DMS 273 (cell line): ENCODE results near the gene BIK.
A peak's percentile ranks its signal among the peaks of the same experiment; 100 is the strongest.
"Not testable (repeated sequence)": the region's sequence is repeated elsewhere in the genome, so short reads cannot be mapped to it uniquely, and the experiment has no call there.

Experiments used
- DNase-seq: peaks from one replicate; lab custom pipeline; 2025; ENCODE audit not compliant: unreplicated experiment; lab: John Stamatoyannopoulos, UW

Gene BIK

DNA sequence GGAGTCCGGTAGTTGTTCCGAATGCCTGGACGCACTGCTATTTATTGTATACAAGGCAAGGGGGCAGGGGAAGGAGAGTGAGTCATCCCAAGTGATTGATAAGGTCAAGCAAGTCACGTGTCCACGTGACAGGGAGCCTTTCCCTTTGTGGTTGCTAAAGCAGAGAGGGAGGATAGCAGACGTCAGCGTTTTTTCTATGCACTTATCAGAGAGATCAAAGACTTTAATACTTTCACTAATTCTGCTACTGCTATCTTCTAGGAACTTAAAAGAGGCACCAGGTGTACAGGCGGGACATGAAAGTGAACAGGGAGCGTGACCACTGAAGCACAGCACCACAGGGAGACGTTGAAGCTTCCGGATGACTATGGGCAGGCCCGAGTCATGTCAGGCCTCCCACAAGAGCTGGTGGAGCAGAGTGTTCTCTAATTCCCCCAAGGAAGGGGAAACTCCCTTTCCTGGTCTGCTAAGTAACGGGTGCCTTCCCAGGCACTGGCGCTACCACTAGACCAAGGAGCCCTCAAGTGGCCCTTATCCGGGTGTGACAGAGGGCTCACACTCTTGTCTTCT lies 6.4 kb upstream of the BIK start:
- not testable (repeated sequence) for DNase-seq

DNA sequence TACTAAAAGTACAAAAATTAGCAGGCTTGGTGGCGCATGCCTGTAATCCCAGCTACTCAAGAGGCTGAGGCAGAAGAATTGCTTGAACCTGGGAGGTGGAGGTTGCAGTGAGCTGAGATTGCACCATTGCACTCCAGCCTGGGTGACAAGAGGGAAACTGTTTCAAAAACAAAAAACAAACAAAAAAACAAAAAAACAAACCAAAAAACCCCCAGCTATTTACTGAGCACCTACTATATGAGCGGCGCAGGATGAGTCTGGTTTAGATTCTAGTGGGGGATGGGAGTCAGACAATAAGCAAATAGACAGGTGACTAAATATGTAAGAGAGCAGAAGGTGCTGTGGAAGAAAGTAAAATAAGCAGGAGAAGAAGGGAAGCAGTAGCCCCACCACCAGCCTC lies 5.6 kb upstream of the BIK start:
- not testable (repeated sequence) for DNase-seq

DNA sequence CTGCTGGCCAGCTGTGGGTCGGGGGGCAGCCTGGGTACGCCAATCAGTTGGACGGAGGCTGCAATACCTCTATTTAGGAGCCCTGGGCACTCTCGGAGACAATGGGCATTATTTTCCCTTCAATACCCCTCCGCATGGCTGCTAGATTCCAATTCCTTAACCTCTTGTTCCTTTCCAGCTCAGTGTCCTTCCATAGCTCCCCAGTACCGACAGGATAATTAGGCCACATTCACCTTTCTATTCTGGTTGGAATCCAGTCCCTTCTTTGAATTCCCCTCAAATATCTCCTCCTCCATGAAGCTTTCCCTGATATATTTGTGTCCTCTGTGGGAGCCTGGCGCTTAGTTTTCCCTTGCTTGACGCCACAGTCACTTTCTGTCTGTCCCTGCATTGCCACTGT lies 4.2 kb upstream of the BIK start:
- DNase-seq, result no peak

DNA sequence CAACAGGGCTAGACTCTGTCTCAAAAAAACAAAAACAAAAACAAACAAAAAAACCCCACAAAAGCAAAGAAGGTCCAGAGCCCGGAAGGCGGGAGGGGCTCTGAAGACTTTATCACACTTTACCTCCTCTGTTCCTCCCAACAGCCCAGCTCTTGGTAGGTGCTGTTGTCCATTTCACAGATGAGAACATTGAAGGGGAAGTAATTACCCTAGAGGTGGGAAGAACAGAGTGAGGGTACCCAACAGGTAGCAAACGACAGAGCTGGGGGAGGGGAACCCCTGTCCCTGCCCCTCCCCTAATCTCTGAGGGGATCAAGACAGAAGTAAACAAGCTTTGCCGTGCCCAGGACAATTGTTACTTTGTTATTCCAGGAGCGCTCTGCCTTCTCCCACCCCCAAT lies 1.0 kb upstream of the BIK start:
- DNase-seq, result no peak

DNA sequence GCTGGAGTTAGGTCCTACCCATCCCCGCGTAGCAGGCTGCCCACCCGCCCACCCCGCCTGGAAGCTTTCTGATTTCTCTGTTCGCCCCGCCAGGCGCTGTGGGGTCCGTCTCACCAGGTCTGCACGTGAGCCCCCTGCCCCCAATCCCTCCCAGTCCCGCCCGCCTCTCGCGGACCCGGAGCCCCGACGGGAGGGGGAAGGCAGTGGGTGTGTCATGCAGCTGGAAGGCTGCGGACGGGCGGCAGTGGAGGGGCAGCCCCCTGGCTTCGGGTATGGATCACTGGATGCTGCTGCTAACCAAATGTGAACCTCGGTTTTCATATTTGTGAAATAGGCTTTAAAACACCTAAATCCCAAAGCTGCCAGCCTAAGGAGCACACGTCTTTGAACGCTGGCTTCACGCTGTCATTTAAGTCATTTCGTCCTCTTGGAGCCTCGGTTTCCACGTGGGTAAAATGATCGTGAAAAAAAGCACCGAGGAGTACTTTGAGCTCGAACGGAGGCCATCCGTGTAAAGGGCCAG lies 568 bp upstream of the BIK start:
- DNase-seq, result no peak

DNA sequence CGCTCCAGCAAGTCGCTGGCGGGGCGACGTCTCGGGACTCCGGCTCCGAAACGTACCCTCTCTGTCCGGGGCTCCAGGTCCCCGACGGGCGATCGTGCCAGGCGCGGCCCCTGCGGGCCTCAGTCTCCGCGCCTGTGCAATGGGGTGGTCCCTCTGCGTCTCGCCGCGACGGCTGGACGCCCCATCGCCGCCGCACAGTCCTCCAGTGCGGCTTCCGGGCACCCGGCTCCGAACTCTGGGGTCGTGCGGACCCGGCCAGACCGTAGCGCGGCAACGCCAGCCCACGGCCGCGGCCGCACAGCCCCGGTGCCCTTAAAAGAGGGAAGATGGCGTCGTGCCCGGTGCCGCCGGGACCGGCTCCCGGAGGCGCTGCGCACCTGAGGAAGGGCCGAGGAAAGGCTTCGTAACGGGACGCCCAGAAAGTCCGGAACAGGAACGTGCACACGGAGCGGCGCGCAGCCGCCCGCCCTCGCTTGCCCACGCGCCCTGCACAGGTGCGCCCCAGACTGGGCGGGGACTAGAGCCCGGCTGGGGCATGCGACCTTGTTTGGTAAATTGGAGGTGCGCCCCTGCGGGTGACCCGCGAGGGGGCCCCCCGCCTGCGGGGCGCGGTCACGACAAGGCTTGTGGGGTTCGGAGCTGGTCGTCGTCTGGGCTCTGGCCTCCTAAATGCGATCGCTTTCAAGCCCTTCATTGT lies 525 bp downstream of the BIK start:
- peak; percentile 33 for DNase-seq

DNA sequence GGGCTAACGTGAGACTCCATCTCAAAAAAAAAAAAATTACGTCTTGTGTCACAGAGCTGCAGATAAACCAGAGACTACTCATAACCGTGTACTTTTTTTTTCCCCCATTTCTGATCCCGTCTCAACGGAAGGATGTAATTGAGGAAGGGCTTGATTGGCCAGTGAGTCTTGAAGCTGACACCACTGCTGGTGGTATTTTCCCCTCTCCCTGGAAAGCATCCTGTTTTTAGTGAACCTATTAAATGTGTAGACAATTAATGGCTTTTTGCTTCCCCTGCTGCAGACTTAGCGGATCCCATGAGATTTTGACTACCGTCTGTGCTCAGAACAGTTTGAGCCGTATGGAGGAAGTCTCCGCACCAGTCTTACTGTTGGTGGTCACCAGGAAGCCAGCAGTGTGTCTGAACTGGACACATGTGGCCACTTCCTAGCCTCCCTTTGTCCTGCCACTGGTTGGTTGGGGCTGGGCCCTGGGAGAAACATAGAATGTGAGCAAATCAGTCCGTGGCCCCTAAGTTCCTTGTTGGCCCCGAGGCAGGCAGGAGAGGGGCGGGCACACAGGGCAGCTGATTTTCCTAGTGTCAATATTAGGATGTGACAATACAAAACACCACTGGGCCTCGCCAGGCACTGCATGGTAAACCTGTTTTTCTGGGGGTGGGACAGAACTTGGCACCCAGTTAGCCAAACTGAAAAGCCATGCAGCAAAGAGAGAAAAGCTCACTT lies 3.1 kb downstream of the BIK start:
- DNase-seq, result no peak

DNA sequence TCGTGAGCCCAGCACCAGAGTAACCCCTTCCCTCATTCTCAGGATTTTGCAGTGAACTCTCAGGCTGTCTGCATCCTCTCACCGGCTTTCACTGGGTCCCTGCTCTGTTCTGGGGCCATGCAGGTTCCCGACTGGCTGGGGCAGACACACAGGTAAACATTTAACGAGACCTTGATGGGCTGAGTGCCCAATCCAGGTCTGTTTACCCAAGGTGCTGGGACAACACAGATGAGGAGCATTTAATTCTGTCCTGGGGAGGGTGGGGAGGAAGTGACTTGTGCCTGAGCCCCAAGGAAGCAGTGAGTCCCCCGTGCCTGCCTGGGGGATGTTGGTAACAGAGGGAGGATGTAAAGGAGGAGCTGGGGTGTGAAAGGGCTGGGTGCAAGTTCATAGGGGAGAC lies 4.4 kb downstream of the BIK start:
- DNase-seq, result no peak

DNA sequence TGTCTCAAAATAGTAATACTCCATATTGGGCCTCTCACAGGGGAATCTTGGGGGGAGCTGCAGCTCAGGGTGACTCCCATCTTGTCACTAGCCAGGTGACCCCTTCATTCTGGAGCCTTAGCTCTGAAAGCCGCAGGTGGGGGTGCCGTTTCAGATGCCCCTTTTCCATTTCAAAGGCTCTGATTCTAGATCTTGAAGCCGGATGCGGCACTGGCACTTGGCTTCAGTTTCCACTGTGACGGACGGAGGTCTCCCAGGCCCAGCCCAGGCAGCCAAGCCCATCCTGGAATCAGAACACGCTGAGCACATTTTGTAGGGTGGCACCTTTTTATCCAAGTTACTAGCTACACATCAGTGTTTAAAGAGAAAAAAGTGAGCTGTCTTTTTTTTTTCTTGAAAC lies 6.4 kb downstream of the BIK start:
- DNase-seq, result no peak

DNA sequence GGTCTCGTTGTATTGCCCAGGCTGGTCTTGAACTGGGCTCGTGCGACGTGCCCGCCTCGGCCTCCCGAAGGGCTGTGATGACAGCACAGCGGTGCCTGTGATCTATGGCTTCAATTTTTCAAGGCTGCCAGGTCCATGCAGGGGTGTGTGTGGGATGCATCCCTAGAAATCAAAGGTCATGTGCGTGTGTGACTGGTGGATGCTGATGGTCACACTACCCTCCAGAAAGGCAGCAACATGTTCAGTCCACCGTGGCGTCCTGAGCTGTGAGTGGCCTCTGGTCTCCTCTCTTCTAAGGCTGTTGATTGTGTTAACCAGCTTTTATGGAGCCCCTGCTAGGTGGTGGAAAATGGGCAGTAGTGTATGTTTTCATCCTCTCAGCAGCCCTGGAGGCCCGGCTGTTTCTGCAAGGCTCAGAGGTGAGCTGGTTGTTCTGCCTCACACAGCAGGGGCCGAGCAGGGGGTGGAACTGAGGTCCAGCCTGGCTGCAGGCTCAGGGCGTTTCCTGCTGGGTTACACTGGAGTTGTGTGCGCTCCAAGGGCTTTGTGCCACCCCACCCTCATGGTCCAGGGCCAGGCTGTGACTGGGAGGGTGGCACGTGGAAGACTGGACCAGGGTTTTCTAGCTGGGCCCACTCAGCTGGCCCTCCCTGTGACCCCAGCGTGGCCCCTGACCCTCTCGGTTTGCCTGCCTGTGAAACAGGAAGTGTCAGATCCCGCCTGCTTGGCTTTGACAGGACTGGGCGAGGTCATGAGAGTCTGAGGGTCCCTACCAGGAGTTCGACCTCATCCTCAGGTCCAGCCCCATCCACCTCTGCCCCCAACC lies 7.7 kb downstream of the BIK start:
- no peak for DNase-seq

DNA sequence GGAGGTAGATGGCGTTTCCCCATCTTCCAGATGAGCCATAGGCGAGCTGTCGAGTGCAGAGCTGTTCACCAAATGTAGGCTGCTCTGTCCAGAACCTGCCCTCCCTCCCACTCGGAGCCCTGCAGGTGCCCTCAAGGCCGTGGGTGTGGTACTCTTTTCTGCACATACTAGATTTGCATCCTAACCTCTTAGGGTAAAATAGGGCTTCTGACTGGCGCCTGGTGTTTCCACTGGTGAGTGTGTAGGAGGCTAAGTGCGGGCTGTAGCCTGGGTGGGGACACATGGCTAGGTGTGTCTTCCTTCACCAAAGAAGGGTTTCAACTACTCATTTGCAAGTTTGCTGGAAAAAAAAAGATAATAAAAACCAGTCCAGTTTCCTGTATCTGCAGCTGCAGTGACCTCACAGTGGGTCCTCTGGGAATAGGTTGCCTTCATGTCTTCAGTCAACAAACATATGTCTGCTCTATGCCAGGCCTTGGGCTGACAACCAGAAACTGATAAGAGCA lies 8.5 kb downstream of the BIK start:
- DNase-seq, result no peak

DNA sequence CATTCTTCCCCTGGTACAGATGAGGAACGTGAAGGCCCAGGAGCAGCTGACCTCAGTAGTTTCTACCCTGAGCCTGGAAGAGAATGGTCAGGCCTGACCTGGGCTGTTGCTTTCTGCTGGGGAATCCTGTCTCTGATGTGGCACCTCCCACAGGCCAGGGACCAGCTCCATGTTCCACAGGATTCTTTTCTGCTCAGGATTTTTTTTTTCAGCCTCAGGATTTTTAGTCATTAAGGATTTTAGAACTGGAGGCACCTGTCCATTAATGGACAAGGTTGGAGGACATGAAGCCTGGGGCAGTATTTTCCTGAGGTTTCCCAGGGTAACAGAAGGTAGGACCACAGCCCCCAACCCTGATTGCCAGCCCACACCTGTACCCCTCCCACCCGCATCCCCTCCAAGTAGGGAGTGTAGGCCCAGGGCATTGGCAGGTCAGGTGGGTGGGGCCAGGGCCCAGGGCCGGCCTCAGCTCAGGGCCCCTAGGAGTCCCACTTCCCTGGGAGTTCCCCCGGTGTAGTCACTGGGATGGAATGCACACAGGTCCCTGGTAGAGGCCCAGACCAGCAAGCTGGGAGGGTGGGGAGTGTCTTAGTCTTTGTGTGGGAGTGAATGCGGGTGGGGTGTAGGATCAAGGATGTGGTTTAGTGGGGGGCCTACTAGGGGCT lies 16.1 kb downstream of the BIK start:
- no peak for DNase-seq

DNA sequence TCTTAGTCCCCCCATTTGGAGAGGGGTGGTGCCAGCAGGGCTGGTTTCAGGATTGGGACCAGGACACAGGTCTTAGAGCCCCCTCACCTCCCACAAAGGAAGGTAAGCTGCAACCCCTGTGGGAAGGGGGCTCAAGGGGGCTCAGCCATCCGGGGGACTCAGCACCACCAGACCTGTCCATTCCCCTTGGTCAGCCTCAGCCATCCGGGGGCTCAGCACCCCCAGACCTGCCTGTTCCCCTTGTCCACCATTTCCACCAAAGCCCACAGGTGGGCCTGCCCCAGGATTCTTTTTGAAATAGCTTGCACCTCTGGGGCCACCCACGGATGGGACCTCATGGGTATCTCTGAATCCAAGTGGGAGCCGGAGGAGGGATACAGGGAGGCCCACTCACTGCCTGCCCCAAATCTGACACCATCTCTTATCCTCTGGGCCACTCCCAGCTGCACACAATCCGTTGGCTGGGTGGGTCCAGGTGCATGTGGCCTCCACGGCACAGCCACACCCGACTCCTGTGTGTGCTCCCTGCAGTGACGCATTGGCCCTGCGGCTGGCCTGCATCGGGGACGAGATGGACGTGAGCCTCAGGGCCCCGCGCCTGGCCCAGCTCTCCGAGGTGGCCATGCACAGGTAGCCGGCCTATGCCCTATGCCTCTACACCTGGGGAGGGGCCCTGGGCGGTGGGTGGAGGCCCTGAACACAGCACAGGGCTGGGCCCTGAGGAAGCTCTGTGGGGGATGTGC lies 16.8 kb downstream of the BIK start:
- no peak for DNase-seq

DNA sequence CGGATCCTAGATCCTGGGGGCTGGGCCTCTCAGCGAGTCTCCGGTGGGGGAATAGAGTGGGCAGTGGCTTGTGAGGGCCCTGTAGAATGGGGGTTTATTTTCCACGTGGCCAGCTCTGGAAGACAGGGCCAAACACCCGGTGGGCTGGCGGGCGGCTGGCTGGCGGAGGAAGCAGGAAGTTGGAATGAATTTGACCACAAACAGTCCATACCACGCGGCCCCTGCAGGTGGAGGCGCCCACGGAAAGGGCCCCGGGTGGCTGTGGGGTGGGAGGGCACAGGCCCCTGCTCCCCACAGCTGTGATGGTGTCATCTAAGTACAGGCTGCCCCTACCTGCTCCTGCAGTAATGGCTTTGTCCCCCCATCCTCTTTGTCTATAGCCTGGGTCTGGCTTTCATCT lies 17.6 kb downstream of the BIK start:
- DNase-seq, result no peak

DNA sequence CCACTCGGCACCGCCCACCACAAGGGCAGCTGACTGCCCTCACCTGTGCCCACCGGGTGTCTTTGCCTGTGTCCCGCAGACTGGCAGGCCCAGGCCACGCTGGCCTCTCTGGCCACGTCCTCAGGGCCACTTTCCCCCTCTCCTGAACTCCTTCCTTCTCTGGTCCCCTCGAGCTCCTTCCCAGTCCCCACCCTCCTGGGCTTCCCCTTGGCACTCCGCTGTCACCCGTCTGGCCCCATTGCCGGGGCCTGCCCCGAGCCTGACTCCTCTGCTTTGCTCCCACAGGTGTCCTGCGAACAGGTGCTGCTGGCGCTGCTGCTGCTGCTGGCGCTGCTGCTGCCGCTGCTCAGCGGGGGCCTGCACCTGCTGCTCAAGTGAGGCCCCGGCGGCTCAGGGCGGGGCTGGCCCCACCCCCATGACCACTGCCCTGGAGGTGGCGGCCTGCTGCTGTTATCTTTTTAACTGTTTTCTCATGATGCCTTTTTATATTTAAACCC lies 18.4 kb downstream of the BIK start:
- DNase-seq, result peak; percentile 42

DNA sequence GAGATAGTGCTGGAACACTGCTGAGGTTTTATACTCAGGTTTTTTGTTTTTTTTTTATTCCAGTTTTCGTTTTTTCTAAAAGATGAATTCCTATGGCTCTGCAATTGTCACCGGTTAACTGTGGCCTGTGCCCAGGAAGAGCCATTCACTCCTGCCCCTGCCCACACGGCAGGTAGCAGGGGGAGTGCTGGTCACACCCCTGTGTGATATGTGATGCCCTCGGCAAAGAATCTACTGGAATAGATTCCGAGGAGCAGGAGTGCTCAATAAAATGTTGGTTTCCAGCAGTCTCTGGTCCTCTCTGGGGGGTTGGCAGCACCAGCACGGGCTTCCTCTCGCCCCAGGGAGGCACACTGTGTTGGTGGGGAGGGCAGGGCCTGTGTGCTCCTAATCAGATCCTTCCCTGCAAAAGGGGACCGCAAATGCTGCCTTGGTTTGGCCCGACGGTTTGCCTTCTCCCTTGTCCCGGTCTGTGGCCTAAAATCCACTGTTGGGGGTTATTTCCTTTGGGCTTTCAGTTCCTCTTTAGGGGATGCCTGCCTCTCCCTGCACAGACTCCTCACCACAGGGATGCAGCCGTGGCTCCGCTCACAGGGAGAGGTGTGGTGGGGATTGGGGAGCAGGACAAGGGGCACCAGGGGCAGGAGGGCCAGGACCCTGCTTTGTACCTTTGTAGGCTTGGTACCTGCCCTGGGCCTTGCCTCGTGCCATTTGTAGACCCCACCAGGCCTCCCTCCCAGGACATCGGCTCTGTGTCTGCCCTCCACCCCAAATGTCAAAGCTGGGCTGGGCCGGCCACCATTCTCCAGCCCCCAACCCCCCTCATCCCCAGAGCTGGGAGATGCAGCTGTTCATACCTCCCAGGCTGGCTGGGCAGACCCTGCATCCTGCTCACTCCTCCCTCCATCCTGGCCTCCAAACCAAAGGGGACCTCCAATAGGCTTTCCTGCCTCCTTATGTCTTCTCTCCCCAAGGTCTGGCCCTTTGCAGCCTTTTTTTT lies 19.2 kb downstream of the BIK start:
- no peak for DNase-seq

DNA sequence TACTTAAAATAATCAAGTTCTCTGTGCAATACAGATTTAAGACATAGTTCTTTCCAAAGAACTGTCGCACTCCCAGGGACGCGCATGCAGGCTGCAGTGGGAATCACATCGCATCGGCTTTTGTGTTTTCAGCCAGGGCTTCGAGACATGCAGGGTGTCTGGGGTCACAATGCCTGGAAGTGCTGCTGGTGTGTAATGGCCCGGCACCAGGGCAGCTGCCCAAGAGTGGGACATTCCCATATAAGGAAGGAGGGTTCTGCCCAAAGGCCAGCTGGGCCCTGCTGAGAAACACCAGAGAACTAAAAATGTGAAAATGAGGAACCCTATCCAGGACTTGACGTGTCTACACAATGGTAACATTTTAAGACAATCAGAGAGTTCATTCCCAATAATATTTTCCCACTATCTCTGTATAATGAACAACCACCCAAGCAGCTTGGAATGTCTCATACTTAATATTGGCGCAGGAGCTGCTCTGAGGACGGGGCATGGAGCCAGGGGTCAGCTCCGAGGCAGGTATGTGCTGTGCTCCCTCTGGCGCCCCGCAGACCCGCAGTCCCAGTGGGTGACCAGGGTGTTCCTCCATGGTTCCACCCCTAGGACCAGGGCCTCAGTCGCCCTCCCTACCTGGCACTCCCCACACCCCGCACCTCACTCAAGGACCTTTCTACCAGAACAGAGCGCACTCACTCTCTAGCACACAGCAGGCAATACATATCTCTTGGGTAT lies 21.4 kb downstream of the BIK start:
- no peak for DNase-seq

DNA sequence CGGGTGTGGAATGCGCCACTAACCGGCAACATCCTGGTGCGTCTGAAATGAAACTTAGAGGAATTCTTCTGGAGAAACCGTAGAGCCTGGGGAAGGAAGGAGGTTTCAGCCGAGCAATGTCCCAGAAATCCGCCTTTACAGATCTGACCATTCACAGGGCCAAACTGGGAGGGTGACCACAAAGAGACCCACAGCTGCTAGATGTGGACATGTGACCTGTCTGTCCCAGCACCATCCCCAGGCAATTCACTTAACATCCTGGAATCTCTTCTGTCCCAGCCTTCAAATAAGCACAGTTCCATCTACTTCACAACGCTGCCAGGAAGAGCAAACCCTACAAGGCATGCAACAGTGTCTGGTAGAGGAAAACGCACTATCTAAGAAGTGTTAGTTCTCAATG lies 22.9 kb downstream of the BIK start:
- DNase-seq, result no peak
